Measurements from ENCODE around the gene RPTOR. TPM values are rescaled to one million over a fixed set of nuclear protein-coding genes. Genes with fewer than 3 reads are reported as not detected.
A peak's percentile ranks its signal among the peaks of the same experiment; 100 is the strongest.

The RPTOR gene
- total RNA-seq, 1 donor from 2014 or later: 32.3 TPM

DNA sequence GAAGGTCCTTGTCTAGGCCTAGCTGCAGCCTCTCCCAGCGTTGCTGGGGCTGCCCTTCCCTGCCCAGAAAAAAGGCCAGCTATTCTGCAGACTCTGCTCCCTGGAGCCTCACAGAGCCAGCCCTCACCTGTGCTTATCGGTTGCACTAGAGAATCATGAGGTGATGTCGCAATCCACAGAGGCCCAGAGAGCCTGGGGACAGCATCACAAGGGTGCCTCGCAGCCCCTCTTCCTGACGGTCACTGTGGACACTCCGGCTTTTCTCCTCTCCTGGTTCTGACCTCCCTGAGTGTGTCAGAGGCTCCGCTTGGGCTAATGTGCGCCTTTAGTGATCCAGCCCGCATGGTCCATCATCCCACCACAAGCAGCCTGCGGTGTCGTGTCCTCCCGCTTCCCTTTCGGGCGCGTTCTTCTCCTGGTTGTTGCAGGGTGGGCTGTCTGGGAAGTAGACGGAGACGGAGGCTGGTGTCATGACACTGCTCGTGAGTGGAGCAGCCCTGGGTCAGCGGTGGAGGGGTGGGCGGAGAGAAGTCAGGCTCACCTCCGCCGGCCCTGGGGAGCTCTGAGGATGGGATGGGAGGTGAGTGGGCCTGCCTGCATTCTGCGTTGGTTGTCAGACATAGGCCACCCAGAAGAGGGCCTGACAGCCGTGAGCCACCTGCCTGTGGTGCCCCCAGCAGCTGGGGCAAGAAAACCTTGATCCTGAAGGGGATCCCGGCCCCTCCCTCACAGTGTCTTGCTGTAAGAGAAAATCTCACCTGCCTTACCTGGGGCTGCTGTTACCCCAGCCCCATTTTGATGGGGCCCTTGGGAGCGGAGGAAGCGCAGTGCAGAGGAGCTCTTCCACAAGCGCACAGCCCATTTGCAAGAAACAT is 281.1 kb downstream of the RPTOR start:
- intact Hi-C loops (cut with DNase I): no loop called here
- DNase-seq (ENCODE audit: low spot score): no peak

DNA sequence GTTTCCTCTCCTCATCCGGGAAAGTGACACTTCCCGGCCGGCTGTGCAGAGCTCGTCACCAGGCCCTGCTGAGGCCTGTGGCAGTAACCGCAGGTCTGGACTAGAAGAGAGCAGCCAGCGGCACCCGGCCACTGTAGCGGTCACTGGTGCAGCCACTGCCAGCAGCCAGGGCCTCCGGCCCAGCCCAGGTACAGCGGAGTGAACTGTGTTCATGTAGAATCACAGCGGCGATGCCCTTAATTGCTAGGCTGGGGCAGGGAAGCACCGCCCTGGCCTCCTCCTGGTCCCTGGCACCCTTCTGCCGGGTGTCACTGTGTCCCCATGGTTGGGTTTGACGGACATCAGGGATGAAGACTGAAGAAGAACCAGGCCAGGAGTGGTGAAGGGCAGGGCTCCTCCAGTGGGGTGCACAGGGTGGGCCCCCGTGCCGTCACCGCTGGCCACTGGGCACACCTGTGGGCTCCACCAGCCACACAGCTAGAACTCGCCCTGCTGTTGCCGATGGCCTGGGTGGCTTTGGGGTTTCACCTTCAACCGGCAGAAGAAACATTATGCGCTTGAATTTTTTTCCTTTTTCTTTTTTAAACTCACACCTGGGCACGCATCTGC is 281.8 kb downstream of the RPTOR start:
- DNase-seq (ENCODE audit: low spot score): no peak
- intact Hi-C loops (cut with DNase I): no loop called here

DNA sequence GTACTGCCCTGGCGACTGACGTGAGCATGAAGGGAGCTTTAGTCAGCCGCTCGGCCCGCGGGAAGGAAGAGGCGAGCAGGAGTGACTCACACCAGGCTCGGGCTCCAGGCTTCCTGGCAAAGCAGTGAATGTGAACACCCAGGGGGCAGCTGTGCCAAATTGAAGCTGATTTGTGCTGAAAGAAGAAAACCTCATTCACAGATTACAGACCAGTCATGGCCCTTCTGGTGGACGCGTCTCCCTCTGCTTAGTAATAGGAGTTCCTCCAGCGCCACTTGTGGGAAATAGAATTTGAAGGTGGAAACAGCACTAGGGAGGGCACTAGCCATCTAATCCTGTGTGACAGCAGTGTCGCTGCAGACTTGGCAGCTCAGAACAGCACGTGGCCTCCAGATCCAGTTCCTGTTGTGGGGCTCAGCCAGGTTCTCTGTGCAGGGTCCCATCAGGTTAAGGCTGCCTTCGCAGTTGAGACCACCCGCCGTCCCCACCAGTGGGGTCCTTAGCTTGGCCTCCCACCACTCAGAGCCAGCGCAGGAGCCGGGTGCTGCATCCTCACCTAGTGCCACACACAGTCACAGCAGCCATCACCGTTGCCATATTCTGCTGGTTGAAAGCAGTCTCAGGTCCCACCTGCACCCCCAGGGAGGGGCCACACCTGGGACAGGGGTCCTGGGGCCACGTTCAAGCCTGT is 282.5 kb downstream of the RPTOR start:
- intact Hi-C loops (cut with DNase I): no loop called here
- DNase-seq (ENCODE audit: low spot score): no peak

DNA sequence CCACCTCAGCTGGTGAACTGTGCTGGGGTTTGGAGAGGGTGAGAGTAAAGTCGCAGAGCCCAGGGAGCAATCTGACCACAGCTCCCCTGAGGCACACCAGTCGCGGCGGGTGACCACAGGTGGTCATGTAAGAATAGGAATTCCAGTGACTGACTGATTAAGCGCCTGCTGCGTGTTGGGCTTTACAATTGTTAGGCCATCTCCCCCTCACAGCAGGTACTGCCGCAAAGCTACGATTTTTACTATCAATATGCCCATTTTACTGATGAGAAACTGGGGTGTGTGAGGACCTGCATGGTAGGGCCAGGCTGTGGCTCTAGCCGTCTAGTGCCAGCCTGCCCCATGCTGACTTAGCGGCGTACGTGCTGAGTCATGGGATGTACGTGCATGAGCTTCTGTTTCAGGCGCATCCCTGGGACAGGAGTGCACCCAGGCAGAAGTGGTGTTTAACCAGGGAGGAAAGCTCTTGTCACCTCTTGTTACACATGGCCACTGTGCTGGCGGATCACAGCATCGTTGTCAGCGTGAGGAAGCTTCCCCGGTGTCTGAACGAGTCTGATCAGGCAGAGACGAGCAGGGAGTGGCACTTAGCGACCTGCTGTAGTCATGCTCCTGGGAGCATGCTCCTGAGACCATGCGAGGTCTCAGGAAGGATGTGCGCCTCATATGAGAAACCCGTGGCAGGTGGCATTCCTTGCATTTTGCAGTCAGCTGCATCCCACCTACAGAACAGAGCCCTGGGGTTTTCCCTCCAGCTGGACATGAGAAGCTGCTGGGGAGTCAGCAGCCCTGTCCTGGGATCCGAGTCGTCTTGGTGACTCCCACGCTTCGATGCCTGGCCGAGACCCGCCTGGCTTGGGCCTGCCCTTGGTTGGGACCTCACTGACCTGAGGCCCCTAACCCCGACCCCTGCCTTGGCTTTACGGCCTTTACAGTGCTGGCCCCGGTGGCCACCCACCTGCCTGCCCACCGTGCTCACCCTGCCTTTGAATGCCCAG is 283.3 kb downstream of the RPTOR start:
- DNase-seq (ENCODE audit: low spot score): no peak
- intact Hi-C loops (cut with DNase I): no loop called here

DNA sequence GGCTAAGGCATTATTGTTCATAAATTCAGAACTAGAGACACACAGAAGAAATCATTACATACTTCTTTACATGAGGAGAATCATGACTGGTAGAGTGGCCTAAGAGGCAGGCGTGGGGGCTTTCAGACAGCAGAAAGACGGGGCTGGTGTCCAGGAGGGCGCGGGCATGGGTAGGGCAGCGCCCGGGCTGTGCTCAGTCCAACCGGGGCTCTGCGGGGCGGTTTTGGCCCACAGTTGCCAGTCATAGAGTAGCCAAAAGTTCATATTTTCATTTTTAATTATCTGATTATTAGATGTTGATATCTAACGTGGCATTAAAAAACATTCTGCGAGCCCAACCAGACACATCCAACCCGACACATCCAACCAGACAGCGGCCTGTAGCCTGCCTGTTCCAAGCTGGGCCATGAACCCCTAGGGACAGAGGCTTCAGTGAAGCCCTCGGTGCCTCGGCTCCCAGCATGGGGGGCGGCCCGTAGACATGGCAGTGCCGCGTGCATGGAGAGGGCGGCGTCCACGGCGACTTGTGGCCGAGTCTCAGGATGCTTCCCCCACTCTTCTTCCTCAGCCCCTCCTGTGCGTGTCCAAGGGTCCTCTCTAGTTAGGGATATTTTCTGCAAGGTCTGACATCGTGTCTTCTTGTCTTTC is 284.7 kb downstream of the RPTOR start:
- DNase-seq (ENCODE audit: low spot score): peak; percentile 24
- intact Hi-C loops (cut with DNase I): no loop called here

DNA sequence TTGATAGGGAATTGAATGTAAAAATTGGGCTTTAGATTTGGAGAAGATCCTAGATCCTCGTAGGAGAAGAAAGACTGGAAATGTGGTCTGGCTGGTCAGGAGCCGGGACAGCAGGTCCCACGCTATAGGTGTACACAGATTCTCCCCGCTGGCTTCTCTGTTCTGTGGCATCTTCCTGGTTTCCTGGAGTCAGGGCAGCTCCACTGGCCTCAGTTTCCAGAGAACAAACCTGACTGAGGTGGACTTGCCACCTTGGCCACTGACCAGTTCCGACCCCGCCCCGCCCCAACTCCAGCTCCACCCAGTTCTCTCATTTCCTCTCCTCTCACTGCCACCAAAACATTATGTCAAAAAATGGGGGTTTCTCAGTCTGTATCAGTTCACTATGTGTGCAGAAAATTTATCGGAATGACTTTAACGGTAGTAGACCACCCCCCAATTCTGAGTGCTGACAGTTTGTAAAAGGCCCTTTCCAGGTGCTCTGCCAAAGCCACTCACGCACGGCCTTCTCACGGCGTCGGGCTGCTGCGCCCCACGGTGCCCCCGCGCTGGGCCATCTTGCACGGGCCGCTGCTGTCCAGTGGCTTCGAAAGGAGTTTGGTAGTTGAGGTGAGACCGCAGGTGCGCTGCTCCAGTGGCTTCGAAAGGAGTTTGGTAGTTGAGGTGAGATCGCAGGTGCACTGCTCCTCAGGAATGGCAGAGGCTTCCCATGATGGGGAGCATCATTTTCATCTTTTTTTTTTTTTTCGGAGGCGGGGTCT is 285.6 kb downstream of the RPTOR start:
- intact Hi-C loops (cut with DNase I): loop anchor here (5.0 kb wide), 1 partner anchor 38 kb away; no protein-coding TSS in a partner anchor
- DNase-seq (ENCODE audit: low spot score): peak; percentile 64

DNA sequence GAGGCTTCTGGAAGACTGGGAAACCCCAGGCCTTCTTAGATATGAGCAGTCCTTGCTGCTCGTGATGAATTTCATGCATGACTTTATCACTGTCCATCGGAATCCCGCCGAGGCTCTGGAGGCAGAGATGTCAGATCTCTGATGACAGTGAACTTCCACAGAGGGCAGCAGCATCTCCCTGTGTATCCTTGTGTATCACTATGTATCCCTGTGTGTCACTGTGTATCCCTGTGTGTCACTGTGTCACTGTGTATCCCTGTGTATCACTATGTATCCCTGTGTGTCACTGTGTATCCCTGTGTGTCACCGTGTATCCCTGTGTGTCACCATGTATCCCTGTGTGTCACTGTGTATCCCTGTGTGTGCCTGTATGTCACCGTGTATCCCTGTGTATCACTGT is 286.9 kb downstream of the RPTOR start:
- intact Hi-C loops (cut with DNase I): loop anchor here (5.0 kb wide), 1 partner anchor 39 kb away; no protein-coding TSS in a partner anchor
- DNase-seq (ENCODE audit: low spot score): peak; percentile 53

DNA sequence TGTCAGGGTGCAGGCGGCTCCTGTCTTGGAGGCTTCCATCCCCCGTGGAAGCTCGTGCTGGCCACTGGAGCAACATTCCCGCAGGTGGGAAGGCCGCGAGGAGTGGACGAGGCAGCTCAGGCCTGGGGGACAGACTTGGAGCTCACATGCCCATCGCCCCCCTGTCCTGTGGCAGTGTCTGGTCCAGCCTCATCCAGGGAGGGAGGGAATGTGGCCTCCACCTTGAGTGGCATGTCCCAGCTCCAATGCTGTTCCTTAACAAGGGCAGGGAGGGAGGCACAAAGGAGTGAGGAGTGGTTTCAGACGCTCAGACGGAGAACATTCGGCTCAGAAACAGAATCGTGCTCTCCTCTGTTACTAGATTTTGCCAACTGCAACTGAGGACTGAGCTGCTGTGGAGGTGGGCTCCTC is 287.6 kb downstream of the RPTOR start:
- intact Hi-C loops (cut with DNase I): loop anchor here (5.0 kb wide), 1 partner anchor 40 kb away; no protein-coding TSS in a partner anchor
- no peak for DNase-seq (ENCODE audit: low spot score)

DNA sequence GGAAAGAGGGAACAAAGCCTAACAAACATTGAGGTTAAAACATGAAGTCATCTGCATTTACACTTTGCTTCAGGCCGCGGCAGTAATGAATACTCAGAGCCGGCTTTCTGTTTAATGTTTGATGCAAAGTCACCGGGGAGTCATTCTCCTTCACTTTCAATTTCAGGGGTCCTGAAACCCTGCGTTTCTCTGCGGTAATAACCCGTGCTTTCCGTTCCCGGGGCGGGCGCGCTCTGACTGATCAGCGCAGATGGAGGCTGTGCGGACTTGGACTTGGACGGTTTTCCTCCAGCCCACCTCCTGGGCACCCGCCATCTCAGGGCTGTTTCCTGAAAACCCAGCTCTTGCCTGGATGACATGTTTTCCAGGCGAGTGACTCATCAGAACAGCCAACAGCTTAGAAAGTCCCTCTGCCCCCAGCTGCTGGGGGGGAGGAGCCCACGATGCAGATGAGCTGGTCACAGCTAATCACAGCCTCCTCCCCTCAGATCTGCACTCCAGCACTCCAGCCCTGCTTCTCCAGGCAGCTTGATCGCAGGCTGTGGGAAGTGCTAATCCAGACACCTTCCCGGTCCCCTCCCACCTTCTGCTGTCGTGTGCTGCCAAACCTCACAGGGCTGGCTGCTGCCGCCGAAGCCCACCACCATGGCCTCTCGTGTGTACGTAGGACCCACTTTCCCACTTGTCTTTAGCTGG is 288.4 kb downstream of the RPTOR start:
- peak; percentile 91 for DNase-seq (ENCODE audit: low spot score)
- intact Hi-C loops (cut with DNase I): loop anchor here (5.0 kb wide), 1 partner anchor 41 kb away; no protein-coding TSS in a partner anchor

DNA sequence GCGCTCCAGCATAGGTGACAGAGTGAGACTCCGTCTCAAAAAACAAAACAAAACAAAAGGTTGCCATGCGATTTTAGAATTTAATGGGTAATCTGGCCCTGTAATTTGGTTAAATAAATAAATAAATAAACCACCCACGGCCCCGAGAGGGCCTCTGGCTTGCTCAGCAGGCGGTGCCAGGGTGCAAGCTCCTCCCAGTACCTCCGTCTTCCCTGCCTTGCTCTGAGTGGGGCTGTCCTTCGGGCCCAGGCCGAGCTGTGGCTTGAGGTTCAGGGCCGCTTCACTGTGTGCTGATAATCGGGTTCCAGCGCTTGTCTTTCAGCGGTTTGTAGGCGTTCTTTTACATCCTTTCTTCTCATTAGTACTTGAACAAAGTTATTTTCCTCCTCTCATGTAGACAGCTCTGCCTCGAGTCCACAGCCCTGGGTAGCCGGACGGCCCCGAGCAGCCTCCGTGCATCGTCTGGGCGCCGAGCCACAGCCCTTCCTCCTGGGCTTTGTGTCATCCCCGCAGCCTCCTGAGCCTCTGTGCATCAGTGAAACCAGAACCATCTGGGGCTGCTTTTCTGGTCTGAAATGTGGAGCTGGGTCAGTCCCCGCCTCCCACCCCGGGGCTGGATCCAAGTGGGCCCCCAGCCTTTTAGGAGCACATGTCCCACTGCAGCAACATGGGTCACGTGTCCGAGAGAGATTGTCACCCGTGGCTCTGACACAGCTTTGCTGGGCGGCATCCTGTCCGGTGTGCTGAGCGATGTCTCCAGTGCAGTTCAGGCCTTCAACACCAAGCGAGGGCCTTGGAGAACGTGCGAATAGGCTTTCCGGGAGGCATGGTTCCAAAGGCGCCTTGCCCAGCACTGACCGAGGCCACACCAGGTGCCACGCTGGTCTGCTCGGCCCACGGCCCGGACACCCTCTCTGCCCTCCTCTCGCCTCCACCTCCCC is 289.6 kb downstream of the RPTOR start:
- intact Hi-C loops (cut with DNase I): loop anchor here (5.0 kb wide), 1 partner anchor 42 kb away; no protein-coding TSS in a partner anchor
- DNase-seq (ENCODE audit: low spot score): no peak

DNA sequence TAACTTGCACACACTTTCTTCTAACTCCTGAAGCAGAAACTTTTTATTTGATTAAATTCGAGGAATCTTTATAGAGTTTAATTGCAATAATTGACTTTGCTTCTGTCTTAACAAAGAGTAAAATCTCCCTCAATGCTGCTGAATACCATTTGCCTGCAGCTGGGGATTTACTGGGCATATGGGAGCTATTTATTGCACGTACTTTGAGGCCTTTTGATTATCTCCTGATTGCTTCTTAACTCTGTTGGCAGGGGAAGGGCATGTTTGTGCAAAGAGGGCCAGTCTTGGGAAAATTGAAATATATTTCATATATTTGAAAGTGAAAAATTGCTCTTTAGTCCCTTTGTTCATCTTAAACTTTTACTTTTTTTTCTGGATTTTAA is 290.2 kb downstream of the RPTOR start:
- intact Hi-C loops (cut with DNase I): loop anchor here (5.0 kb wide), 1 partner anchor 43 kb away; no protein-coding TSS in a partner anchor
- DNase-seq (ENCODE audit: low spot score): no peak

DNA sequence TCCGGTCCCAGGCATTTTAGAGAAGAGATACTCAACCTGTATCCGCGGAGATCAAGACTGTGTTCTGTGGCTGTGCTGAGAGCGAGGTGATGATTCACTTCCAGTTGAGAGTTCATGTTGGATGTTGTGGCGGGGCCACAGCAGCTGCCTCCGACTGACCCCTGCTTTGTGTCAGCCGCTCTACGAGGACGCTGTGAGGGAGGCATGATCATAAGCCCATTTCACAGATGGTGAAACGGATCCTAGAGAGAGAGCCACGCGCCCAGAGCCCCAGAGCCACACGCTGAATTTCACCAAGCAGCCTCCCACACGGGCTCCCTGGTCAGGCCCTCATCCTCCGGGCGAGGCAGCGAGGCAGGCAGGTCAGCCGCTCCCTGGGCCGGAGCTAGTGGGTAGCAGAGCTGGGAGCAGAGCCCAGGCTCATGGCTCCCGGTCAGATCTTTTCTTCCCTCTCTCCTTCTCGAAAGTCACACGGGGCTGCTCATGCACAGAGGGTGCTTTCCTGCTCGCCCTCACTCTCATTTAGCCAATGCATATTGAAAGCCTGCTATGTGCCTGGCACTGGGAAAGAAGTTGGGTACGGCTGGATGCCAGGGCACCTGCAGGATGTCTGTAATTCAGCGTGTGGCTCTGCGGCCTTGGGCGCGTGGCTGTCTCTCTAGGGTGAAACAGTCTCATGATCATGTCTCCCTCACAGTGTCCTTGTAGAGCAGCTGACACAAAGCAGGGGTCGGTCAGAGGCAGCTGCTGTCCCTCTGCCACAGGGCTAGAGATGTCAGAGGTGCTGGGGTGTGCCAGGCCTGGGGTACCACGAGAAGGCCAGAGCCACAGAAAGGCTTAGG is 291.4 kb downstream of the RPTOR start:
- DNase-seq (ENCODE audit: low spot score): no peak
- intact Hi-C loops (cut with DNase I): no loop called here

DNA sequence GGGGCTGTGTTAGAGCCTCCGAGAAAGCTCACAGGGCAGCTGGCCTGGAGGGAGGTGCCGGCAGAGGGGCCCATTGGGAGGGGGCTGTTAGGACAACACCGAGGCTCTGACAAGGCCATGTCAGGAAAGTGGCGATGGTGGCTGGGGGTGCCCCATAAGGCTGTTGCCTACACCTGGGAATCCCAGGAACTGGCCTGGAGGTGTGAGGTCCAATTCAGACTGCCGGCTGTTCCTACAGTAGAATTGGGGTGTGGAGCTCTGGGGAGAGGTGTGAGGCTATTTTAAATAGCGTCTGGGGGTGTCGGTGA is 292.0 kb downstream of the RPTOR start:
- no peak for DNase-seq (ENCODE audit: low spot score)
- intact Hi-C loops (cut with DNase I): no loop called here

DNA sequence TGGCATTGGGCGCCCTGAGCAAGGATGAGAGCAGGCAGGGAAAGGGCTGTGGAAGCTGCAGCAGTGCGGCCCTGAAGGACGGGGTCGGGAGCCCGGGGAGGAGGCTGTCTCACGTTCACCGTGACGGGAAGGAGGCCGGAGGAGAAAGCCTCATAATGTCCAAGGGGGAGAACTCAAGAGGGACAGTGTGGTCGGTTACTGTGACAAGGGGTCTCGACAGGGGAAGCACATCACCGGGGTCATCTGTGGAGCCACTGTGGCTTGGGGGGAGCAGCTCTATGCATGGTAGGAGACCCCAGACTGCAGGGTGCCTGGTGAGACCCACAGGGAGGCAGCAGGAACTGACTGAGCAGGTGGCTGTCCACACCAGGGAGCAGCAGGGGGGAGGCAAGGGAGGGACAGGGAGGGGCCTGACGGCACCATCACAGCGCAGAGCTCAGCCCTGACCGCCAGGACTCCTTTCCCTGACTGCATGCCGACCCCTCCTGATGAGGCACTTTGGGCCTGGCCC is 292.4 kb downstream of the RPTOR start:
- no peak for DNase-seq (ENCODE audit: low spot score)
- intact Hi-C loops (cut with DNase I): no loop called here

DNA sequence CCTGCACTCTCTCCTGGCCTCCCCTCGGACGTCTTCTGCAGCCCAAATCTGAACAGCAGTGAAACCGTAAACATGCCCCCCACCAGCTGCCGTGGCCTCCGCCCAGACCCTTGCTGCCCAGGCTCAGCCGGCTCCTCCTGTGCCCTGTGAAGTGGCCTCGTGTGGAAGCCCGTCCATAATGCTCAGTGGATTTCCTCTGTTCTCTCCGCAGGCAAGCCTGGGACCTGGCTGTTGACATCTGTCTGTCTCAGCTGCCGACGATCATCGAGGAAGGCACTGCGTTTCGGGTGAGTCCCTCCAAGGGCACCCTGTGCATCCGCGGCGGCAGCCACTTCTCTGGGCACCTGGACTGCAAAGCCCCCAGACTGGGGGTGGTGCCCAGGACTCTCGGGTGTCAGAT is 293.1 kb downstream of the RPTOR start:
- intact Hi-C loops (cut with DNase I): no loop called here

More for the DNA sequence above, 293.1 kb downstream of the RPTOR start:
- DNase-seq (ENCODE audit: low spot score): no peak

Measured in cardiac septum (tissue), 1 donor.